Naive B cell (primary cell): ENCODE measurements around the gene HLTF. TPM values are rescaled to one million over a fixed set of nuclear protein-coding genes. Genes with fewer than 3 reads are reported as not detected.
"Not testable (repeated sequence)": the region's sequence is repeated elsewhere in the genome, so short reads cannot be mapped to it uniquely, and the experiment has no call there.

Experiments
- ATAC-seq, 2 donors: fragments of 150-1000 bp; cut with Tn5 transposase; 2 replicates each; pipeline ENCODE4 v1.10.0; 2021; ENCODE audit warnings: low read depth in 2 of 2, mild to moderate bottlenecking in 2 of 2, moderate library complexity in 2 of 2
- DNase-seq: peaks from one replicate; pipeline ENCODE4 v3.0.0; 2022
- H3K27ac Mint-ChIP-seq, 6 donors: one replicate each; pipeline ENCODE4 v1.8.0; 2020 to 2022; ENCODE audit warnings: mild to moderate bottlenecking in 6 of 6, mixed read lengths in 6 of 6, moderate library complexity in 5 of 6, inconsistent platforms in 2 of 6
- H3K27me3 Mint-ChIP-seq, 3 donors: one replicate each; pipeline ENCODE4 v1.8.0; 2021 to 2022; ENCODE audit warnings: mixed read lengths in 3 of 3, mild to moderate bottlenecking in 1 of 3
- H3K36me3 Mint-ChIP-seq, 2 donors: one replicate each; pipeline ENCODE4 v1.8.0; 2020 to 2022; ENCODE audit warnings: mixed read lengths in 2 of 2, inconsistent platforms in 1 of 2, mild to moderate bottlenecking in 1 of 2
- H3K4me1 Mint-ChIP-seq, 3 donors: one replicate each; pipeline ENCODE4 v1.8.0; 2020 to 2022; ENCODE audit warnings: mixed read lengths in 3 of 3, inconsistent platforms in 1 of 3, mild to moderate bottlenecking in 1 of 3, moderate library complexity in 1 of 3
- H3K4me3 Mint-ChIP-seq, 8 donors: one replicate each; pipeline ENCODE4 v1.8.0; 2020 to 2022; ENCODE audit warnings: mild to moderate bottlenecking in 8 of 8, mixed read lengths in 8 of 8, moderate library complexity in 8 of 8, inconsistent platforms in 2 of 8
- H3K9me3 Mint-ChIP-seq, 7 donors: one replicate each; pipeline ENCODE4 v1.8.0; 2020 to 2022; ENCODE audit warnings: mixed read lengths in 7 of 7, mild to moderate bottlenecking in 5 of 7, inconsistent platforms in 2 of 7, moderate library complexity in 1 of 7
- polyA plus RNA-seq, 6 donors: library from polyadenylated mRNA; unstranded; fragments of 300-500 nt; fragmentation: Illumina TruSeq; gene quantifications; one replicate each; pipeline ENCODE4 v1.2.3, GENCODE V29; 2021; ENCODE audit warnings: low read depth in 6 of 6

HLTF gene
- polyA plus RNA-seq, 6 donors from 2014 or later, result 13.6 to 26.1 (median 21.6) TPM

DNA sequence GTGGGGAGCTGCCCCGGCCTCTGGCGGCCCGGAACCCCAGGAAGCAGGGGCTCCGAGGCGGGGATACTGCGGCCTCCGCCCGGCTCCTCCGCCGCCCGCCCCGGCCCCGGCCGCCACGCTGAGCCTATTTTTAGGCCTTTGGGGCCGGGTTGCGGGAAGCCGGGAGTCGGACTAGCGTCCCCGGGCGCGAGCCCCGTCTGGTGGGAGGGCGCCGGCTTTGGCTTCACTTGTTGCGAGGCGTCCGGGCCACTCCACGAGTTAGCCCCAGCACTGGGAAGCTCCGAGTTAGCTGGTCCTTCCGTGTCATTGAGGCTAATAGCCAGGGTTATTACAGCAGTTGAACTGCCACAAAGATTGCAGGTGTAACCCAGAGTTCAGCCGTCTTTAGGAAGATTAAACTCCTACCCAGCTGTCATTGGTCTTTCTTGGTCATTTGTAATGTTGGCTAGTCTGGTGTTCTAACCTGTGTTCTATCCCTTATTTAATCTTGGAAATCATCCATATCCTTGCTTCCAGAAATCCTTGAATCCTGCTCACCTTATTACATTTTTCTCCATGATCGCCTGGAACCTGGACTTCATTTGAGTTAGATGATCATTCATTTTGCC lies 94.2 kb downstream of the HLTF start:
- Mint-ChIP-seq H3K27me3 (no peaks in the 10 kb centered on the region), H3K9me3 (no peaks in the 10 kb centered on the region), H3K36me3 (peaks cover 0 to 6% of the 10 kb centered on the region in 2 donors), H3K27ac (peak overlapping the region; percentile 11 to 86 (median 53)), H3K4me3 (peak overlapping the region; percentile 72 to 91 (median 85)), H3K4me1 (peaks cover 4 to 21% (median 13%) of the 10 kb centered on the region in 3 donors)
- DNase-seq, result peak; percentile 23
- peak; percentile 8 to 11 for ATAC-seq

DNA sequence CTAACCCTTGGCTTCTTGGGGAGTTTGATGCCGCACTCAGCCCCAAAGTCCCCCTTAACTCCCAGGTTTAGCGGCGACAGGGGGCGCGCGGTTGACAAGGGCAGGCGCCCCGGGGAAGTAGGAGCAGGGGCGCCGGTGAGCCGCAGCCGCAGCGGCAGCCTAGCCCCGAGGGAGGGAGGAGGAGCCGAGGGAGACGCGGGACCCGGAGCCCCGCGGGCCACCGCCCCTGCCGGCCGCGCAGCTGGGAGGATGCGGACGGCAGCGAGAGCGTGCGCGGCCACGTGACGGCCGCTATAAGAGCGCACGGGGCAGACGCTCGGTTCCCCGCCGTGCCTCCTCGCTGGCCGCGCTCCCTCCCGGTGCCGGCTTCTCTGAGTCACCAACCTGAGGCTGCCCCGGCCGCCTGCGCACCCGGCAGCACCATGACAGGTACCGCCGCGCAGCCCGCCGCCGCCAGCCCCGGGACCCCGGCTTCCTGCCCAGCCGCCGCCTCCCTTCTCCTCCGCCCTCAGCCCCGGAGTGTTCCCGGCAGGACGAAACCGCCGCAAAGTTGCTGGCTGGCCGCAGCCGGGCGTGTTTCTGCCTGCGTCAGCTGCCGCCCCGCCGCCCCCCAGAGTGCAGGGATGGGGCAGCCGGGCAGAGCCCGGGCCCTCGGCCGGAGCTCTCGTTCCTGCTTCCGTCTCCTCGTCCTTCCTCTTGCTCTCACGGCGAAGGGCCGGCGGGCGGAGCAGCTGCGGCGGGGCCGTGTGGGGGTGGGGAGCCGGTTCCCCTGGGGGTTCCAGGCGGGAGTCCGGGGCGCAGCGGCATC lies 94.9 kb downstream of the HLTF start, which contains the start of gene GYG1:
TSS of gene GYG1 (plus strand) at position 322 of the 808 bp plus-strand sequence. CDS start at position 423, 101 bp downstream.
- peaks cover 0 to 6% of the 10 kb centered on the region in 2 donors for H3K36me3 Mint-ChIP-seq
- DNase-seq (peak; percentile 71), ATAC-seq (peak; percentile 86 to 89)
- peak within 1 kb of the TSS; percentile 76 to 91 (median 87) for H3K4me3 Mint-ChIP-seq
- H3K27me3 Mint-ChIP-seq, result no peaks in the 10 kb centered on the region
- peaks cover 4 to 21% (median 13%) of the 10 kb centered on the region in 3 donors for H3K4me1 Mint-ChIP-seq
- H3K9me3 Mint-ChIP-seq, result no peaks in the 10 kb centered on the region
- H3K27ac Mint-ChIP-seq, result peak within 1 kb of the TSS in 5 of 6 donors; percentile 61 to 86 (median 75)

DNA sequence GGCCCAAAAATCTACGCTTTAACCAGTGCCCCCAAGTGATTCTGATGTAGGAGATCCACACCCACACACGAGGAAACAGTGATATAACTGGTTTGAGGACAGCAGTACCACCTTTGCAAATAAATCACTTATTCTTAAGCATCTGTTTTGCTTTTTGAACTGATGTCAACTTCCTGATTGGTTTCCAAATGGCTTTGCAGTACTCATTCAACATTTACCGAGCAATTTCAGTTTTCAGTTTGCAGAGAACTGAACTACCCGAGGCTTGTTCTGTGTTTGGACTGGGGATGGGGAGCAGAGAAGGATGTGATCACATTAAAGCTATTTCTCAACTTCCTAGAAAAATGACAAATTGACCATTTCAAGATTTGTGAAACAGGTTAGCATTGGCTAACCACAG lies 96.1 kb downstream of the HLTF start:
- ATAC-seq, result no peak
- no peak for DNase-seq
- Mint-ChIP-seq H3K4me3 (peak overlapping the region in 7 of 8 donors; percentile 76 to 91 (median 84)), H3K27me3 (peaks cover 0 to 10% (median 10%) of the 10 kb centered on the region in 3 donors), H3K36me3 (no peaks in the 10 kb centered on the region), H3K4me1 (peaks cover 4 to 21% (median 13%) of the 10 kb centered on the region in 3 donors), H3K9me3 (no peaks in the 10 kb centered on the region), H3K27ac (peak overlapping the region in 2 of 6 donors; percentile 51 to 61)

DNA sequence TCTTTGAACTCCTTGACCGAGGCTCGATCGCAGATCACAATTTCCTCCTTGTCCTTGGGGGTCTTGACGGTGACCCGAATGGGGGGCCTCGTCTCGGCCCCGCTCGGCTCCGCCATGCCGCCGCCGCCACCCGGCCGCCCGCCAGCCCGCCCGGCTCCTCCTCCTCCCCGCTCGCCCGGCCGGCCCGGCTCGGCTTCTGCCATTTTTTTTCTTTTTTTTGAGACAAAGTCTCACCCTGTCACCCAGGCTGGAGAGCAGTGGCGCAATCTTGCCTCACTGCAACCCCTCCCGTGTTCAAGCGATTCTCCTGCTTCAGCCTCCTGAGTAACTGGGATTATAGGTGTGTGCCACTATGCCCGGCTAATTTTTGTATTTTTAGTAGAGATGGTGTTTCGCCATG lies 98.8 kb downstream of the HLTF start:
- not testable (repeated sequence) for H3K36me3 Mint-ChIP-seq, ATAC-seq, H3K9me3 Mint-ChIP-seq, DNase-seq, H3K4me3 Mint-ChIP-seq
- H3K27ac Mint-ChIP-seq, result peak overlapping the region in 1 of 6 donors; percentile 70
- peaks cover 3 to 14% (median 4%) of the 10 kb centered on the region in 3 donors for H3K4me1 Mint-ChIP-seq
- peaks cover 4 to 21% (median 15%) of the 10 kb centered on the region in 3 donors for H3K27me3 Mint-ChIP-seq

DNA sequence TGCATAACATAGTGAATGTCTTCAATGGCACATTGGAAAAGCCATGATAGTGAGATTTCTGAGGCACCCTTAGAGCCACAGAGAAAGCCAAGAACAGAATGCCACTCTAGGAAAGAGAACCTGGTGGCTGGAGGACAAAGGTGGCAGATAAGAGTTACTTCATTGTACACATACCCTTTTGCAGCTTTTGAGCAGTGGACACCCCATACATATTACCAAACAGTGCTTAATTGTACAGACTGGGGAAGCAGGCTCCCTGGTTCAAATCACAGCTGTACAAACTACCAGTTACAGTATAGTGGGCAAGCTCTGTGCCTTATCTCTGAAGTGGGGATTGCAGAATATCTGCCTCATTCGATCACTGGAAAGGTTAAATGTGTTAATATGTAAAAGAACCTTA lies 105.1 kb downstream of the HLTF start:
- Mint-ChIP-seq H3K4me1 (no peaks in the 10 kb centered on the region), H3K9me3 (peaks cover 0 to 2% (median 0%) of the 10 kb centered on the region in 7 donors), H3K36me3 (no peaks in the 10 kb centered on the region), H3K27me3 (peaks cover 11 to 24% (median 21%) of the 10 kb centered on the region in 3 donors), H3K4me3 (no peak overlapping the region), H3K27ac (no peak overlapping the region)
- no peak for DNase-seq
- no peak for ATAC-seq

Other genes with a start within 250 kb of the HLTF start
- under 1 TPM in 2 of 6 donors, not detected in 4; 0.28 to 0.31 TPM for gene CPA3, start 221.2 kb downstream of the HLTF start, polyA plus RNA-seq
- gene GYG1, start 95.0 kb downstream of the HLTF start, polyA plus RNA-seq, result 10 to 100 TPM in 5 of 6 donors, 1 to 10 TPM in 1; 8.3 to 23.0 (median 20.2) TPM
- 10 to 100 TPM; 67.0 to 89.0 (median 74.4) TPM for gene HPS3, start 43.1 kb upstream of the HLTF start, polyA plus RNA-seq
- gene CP, start 135.3 kb upstream of the HLTF start, polyA plus RNA-seq, result 1 to 10 TPM in 1 of 6 donors, under 1 TPM in 3, not detected in 2; 0.36 to 1.1 (median 0.63) TPM
- not detected for gene TM4SF18, start 247.1 kb upstream of the HLTF start, polyA plus RNA-seq